ENCODE measurements around the gene IFNG-AS1.
A peak's percentile ranks its signal among the peaks of the same experiment; 100 is the strongest.

The IFNG-AS1 gene

GRCh38 chr12:68063900-68064590 lies 74.8 kb downstream of the IFNG-AS1 start:
- no peak for TF ChIP-seq CTCF (conservative IDR thresholded peaks at IDR 0.05; ENCODE audit: low read depth, low read length)
- no peak overlapping the region for H3K4me3 ChIP-seq (ENCODE audit: low read depth, low read length)
- no peak for DNase-seq (ENCODE audit: low read depth)

GRCh38 chr12:68065163-68065562 lies 75.9 kb downstream of the IFNG-AS1 start:
- DNase-seq (ENCODE audit: low read depth), result no peak
- TF ChIP-seq CTCF (conservative IDR thresholded peaks at IDR 0.05; ENCODE audit: low read depth, low read length), result no peak
- no peak overlapping the region for H3K4me3 ChIP-seq (ENCODE audit: low read depth, low read length)

- no peak for DNase-seq (ENCODE audit: low read depth)
These were observed 76.4 kb downstream of the IFNG-AS1 start for GRCh38 chr12:68065687-68066086.

GRCh38 chr12:68067762-68068376 lies 78.6 kb downstream of the IFNG-AS1 start:
- DNase-seq (ENCODE audit: low read depth), result peak; percentile 15
- peak; percentile 63 for TF ChIP-seq CTCF (conservative IDR thresholded peaks at IDR 0.05; ENCODE audit: low read depth, low read length)
- no peak overlapping the region for H3K4me3 ChIP-seq (ENCODE audit: low read depth, low read length)

More at GRCh38 chr12:68065687-68066086, 76.4 kb downstream of the IFNG-AS1 start:
- H3K4me3 ChIP-seq (ENCODE audit: low read depth, low read length), result no peak overlapping the region
- TF ChIP-seq CTCF (conservative IDR thresholded peaks at IDR 0.05; ENCODE audit: low read depth, low read length), result no peak

- no peak for TF ChIP-seq CTCF (conservative IDR thresholded peaks at IDR 0.05; ENCODE audit: low read depth, low read length)
- DNase-seq (ENCODE audit: low read depth), result no peak
These were observed 80.0 kb downstream of the IFNG-AS1 start for GRCh38 chr12:68069275-68069674.

More at GRCh38 chr12:68069275-68069674, 80.0 kb downstream of the IFNG-AS1 start:
- no peak overlapping the region for H3K4me3 ChIP-seq (ENCODE audit: low read depth, low read length)

Measured in choroid plexus epithelial cell (primary cell).